CD4-positive, alpha-beta T cell treated with Interleukin-10 for 1 hour (primary cell): ENCODE results near the gene WDR45B.

Experiments used
- DNase-seq: peaks from one replicate; pipeline ENCODE4 v3.0.0-alpha.2; 2020

The WDR45B gene

DNA sequence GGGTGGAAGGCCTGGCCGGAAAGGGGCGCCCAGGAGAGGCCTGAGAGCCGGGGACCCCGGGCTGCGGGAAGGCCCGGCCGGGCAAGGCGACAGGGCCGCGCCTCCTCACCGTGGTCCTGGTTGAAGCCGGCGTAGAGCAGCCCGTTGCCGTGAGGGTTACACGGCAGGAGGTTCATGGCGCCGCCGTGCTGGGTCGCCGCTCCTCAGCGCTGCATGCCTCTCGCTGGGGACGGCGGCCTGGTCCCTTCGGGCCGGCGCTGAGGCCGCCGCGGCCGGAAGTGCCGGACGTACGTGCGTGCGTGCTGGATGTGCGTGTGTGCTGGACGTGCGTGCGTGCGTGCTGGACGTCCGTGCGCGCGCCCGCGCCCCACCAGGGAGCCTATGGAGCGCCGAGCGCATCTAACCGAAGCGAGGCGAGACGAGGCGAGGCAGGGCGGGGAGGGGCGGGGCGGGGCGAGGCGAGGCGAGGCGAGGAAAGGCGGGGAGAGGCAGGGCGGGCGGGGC, at the start of gene WDR45B:
WDR45B (minus strand) TSS at position 280 of the 504 bp plus-strand sequence; CDS start at position 176, 104 bp downstream.
- DNase-seq = peak; percentile 89

DNA sequence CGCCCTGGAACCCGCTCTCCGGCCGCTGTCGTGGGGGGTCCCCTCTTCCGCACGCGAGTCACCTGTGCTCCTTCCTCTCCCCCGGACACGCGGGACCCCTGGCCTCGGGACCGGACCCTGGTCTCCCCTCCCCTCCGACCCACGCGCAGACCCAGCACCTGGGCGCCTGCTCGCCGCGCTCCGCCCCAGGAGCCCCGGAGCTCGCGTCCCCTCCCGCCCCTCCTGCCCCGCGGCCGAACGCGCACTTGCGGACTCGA, 49.5 kb upstream of the WDR45B start:
- no peak for DNase-seq

DNA sequence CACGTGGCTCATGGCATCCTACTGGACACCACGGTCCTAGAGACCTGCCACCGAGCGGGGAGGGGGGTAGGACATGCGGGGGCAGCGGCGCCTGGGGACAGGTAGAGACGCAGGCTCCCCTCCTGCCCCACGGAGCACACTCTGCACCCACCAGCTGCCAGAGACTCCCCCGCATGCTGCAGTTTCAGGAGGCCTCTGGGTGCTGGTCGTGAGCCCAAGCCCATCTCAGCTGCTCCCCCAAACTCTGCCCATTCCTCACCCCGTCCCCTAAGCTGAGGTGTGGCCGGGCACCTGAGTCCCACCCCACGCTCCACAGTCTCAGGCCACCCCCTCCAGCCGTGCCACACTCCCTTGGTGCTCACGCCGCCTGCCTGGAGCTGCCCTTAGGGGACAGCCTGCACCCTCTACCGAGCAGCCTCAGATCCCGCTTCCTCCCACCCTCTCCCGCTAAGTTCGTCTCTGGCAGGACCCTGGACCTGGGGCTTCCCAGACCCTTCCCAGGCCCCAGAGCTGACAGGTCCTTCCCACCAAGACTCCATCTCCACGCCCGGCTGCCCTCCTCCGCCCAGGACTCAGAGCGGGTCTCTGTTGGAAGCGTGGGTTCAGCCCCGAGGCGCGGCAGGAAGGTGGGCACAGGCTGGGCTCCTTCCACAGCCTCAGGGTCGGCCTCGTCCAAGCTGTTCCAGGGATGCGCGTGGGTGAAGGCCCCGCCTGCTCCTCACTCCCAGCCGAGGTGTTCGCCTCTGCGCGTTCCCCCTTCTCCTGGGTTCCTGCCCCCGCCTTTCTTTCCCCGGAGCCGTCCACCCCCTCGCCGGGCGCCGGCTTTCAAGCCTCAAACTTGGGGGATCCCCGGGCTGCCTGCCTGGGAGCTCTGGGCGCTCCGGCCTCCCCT, 48.9 kb upstream of the WDR45B start:
- no peak for DNase-seq

DNA sequence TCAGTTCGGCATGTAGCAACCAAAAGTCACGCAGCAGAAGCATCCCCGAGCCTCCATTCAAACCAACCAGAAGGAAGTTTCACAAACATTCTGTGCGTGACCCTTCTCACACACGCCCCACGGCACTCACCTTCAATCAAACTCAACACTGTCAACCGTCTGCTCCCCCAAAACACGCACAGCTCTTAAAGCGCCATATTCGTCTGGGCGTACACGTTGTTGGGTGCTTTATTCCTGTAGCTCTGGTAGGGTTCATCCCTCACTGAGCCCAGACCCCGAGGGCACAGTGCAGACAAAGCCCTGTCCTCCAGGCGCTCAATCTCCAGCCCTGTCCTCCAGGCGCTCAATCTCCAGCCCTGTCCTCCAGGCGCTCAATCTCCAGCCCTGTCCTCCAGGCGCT, 48.0 kb upstream of the WDR45B start:
- DNase-seq = no peak

DNA sequence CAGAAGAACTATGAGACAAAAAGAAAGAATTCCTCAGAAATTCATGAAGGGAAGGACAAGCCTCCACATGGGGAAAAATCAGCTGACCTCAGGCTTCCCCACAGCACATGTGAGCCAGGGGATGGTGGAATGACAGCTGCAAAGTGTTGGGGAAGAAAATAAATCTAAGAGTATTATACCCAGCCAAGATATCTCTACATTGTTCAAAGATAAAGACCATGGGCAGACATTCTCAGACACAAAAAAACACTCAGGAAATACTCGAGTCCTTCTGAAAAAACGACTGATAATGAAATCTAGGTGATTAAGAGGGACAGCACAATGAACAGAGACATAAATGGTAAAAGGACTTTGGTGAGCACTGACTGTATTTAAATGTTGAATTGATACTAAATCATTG, 46.4 kb upstream of the WDR45B start:
- no peak for DNase-seq

DNA sequence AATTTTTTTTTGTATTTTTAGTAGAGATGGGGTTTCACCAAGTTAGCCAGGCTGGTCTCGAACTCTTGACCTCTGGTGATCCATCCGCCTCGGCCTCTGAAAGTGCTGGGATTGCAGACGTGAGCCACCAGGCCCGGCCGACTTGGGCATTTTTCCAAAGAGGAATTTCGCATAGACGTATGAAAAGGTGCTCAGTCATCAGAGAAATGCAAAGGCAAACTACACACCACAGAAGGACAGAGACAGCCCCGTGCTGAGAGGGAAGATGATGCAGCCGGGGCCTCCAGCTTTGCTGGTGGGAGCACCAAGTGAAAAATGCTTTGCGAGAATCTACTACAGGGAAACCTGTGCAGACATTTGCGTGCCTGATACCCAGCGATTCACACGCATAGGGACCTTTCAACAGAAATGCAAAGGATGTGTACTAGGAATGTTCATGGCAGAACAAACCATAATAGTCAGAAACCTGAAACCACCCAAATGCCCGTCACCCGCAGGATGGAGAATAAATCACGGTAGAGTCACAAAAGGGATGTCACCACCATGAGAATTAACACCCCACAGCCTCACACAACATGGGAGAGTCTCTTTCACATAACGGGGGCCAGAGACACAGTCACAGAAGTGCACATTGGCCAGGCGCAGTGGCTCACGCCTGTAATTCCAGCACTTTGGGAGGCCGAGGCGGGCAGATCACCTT, 45.1 kb upstream of the WDR45B start:
- no peak for DNase-seq

DNA sequence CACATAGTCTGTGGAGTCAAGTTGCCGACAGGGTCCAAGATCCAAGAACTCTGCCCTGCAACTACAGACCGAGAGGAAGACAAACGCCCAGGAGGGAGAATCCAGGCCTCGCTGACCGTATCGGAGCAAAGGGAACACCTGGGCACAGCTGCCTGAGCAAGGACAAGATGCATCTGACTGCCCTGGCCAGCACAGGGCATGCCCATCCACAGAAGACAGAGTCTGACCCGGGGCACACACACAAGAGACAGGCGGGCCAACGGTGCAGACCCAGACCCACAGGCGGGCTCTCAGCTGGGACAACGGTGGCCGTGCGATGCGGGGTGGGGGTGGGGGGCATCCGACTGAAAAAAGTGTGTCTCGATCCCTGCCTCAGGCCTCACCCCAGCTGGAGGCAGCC, 44.0 kb upstream of the WDR45B start:
- no peak for DNase-seq

DNA sequence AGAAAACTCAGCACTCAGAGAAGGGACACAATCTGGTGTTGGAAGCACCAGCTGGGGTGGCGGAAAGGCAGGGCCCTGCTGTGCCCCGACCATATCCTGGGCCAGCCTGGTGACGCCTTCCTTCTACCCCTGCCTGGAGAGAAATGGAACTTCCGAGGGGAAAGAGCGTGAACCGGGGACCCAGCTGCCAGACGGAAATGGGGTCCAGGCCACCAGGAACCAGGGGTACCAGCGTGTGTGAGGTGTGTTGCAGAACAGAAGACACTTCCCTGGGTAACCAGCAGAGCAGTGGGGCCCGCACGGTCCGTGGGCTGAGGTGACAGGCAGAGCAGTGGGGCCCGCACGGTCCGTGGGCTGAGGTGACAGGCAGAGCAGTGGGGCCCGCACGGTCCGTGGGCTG, 43.5 kb upstream of the WDR45B start:
- no peak for DNase-seq

DNA sequence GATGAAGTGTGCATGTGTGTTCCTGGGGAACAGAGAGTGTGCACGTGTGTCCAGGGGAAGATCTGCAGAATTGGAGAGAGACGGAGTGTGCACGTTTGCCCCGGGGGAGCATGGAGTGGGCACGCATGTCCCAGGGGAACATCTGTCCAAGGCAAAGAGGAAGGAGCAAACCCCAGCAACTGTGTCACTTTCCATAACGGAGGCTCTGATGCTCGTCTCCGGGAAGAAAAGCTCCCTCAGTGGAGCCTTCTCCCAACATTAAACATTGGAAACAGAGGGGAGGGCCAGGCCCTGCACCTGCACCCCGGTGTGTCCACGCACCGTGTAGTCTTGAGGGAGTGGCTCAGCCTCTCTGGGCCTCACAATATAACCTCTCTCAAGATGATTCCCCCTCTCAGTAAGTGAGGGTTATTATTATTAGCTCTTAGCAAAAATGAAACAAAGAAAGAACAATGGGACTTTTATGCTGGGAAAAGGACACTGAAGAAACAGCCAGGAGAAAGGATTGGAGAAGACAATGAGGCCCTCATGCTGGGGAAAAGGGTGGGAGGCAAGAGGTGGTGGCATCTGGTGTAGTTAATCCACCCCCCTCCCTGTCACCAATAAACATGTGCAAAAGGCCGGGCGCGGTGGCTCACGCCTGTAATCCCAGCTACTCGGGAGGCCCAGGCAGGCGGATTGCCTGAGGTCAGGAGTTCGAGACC, 42.7 kb upstream of the WDR45B start:
- no peak for DNase-seq

DNA sequence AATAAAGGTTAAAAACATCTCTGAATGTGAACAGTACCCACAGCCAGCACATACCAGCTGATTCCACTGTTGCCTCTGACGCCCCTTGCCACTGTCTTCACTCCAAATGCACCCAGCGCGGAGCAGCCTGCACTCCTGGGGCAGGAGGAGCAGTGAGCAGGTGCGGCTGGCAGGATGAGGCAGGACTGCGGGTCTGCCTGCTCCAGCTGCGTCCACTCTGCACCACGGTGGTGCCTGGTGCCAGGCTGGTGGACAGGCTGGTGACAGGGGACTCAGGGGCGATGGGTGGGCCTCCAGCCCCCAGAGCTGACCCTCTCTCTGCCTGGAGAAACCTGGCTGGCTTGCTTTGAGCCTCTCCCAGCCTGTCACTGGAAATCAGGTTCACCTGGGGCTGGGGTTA, 40.8 kb upstream of the WDR45B start:
- no peak for DNase-seq

DNA sequence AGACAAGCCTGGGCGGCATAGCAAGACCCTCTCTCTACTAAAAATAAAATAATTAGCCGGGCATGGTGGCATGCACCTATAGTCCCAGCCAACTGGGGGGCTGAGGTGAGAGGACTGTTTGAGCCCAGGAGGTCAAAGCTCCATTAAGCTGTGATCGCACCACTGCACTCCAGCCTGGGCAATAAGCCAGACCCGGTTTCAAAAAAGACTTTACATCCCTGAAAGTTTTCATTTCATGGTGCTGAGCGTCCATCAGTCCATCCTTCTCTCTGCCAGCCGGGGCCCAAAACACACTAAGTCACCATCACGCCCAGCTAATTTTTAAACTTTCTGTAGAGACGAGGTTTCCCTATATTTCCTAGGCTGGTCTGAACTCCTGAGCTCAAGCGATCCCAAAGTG, 39.6 kb upstream of the WDR45B start:
- DNase-seq = no peak

DNA sequence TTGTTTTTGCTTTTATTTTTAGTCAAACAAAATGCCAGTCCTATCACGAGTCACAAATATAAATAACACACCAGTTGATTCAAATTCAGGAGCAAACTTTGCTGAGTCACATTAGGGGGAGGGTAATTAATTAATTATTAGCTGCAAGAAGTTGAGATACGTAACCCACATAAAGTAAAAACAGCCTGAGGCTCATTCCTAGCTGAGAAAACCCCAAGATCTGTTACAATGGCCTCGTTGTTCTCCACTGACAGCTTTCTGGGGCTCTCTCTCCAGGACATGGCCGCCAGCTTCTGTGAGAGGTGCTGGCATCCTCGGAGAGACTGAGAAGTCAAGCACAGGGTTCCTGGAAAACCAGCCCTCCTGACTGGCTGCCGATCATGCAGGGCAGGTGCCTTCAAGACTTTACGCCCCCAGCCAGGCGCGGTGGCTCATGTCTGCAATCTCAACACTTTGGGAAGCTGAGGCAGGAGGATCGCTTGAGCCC, 39.2 kb upstream of the WDR45B start:
- DNase-seq = no peak

DNA sequence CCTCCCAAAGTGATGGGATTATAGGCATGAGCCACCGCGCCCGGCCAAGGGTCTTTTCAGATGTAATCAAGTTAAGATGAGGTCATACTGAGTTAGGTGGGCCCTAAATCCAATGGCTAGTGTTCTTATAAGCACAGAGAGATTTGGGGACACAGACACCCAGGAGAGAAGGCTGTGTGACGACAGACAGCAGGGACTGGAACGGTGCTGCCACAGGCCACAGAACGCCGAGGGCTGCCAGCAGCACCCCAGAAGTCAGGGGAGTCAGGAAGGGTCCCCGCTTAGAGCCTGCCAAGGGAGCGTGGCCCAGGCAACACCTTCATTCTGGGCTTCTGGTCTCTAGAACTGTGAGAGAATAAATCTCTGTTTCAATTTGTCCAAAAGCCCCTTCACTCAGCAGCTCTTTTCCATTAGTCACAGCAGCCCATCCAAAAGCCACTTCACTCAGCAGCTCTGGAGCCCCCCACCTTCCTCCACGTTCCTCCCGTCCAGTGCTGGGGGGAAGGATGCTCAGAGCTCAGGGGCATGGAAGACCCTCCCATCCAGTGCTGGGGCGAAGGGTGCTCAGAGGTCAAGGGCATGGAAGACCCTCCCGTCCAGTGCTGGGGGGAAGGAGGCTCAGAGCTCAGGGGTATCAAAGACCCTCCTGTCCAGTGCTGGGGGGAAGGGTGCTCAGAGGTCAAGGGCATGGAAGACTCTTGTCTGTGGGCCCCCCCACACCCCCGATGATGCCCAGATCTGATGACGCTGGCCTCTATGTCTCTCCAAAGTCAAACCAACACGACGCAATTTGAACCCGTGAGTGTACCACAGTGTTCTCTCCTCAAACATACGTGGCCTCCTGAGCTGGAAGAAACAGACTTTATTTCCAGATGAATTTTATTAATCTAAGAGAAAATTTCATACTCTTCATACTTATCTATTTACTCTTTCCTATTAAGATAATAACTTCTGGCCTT, 38.4 kb upstream of the WDR45B start:
- no peak for DNase-seq

DNA sequence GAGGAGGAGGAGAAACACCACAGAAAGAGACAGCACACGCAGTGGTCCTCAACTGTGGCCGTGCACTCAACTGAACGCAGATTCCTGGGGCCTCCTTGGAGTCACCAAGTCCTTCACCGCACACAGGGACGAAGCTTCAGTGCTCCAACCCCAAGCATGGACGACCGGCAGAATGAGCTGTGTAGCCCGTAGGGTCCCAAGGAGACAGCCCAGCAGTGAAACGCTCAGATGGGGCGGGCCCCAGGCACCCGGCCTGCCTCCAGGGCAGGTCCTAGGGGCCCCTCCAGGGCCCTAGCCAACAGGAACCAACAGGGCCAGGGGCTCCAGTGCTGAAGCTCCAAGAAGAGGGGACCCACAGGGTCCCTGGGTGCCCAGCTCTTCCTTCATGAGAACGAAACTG, 37.0 kb upstream of the WDR45B start:
- no peak for DNase-seq

DNA sequence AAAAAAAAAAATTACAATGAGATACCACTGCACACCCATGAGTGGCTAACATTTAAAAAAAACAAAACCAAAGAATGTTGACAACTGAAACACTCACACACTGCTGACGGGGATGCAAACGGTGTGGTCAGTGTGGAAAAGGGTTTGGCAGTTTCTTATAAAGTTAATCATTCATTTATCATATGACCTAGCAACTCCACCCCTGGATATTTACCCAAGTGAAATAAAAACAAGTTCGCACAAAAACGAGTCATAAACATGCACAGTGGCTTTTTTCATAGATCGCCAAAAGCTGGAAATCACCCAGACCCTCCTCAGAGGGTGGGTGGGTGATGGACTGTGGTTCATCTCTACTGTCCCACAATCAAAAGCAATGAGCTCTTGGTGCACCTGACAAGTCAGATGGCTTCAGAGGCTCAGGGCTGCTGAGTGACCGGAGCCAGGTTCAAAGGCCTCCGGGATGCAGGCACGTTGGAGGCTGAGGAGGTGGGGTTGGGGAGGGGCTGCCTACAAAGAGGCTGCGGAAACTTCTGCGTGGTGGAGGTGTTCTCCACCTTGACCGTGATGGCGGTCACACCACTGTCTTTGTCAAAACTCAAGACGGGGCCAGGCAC, 36.1 kb upstream of the WDR45B start:
- DNase-seq = no peak

DNA sequence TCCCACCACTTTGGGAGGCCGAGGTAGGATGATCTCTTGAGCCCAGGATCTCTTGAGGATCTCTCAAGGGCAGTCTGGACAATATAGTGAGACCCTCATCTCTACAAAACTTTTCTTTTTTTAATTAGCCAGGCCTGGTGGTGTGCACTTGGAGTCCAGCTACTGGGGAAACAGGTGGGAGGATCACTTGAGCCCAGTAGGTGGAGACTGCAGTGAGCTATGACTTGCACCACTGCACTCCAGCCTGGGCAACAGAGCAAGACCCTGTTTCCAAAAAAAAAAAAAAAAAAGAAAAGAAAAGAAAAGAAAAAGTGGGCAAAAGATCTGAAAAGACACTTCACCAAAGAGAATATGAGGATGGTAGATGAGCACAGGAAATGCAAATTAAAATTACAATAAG, 35.3 kb upstream of the WDR45B start:
- DNase-seq = no peak

DNA sequence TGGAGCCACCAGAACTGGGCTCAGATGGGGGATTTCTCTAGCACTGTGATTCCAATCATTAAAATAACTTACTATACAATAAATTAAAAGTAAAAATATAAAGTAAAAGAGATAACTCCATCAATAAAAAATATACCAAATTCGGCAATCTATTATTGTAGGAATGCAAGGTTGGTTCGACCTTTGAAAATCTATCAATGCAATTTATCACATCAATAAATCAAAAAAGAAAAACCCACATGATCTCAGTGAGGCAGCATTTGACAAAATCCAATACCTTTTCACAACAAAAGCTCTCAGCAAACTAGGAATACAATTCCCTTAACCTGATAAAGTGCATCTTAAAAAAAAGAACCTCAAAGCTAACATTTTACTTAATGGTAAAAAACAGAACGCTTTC, 33.3 kb upstream of the WDR45B start:
- DNase-seq = no peak

DNA sequence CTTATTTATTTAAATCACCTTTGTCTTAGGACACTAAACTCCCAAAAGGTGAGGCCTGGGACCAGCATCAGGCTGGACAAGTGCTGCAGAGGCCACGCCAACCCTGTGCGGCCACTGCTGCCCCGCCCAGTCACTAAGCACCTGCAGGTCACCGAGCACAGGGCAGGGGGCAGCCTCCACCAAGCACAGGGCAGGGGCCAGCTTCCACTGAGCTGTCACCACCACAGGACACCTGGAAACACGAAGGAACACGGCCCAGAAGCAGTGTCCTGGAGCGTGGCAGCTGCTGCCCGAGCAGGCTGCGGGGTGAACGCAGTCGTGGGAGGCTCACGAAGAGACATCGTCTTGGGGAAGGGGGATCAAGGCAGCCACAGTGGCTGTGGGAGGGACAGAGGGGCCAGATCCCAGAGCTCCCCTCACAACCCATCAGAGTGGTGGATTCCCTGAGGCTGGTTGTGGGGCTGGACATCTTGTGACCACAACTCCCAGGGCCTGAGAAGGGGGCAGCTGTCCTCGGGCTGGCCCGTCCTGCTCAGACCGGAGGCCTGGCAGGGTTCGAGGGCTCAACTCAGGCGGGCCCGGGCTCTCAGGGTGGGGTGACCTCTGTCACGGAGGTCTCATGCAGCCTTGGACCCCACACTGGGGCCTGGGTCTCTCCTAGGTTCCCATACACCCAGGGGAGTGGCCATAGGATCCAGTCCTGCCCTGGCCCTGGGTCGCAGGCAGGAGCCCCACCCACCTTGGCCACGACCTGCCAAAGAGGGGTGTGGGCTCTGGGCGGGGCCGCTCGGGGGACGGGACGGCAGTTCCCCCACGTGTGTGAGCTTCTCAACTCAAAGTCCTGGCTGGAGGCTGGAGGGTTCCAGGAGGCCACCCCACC, 31.6 kb upstream of the WDR45B start:
- DNase-seq = no peak

DNA sequence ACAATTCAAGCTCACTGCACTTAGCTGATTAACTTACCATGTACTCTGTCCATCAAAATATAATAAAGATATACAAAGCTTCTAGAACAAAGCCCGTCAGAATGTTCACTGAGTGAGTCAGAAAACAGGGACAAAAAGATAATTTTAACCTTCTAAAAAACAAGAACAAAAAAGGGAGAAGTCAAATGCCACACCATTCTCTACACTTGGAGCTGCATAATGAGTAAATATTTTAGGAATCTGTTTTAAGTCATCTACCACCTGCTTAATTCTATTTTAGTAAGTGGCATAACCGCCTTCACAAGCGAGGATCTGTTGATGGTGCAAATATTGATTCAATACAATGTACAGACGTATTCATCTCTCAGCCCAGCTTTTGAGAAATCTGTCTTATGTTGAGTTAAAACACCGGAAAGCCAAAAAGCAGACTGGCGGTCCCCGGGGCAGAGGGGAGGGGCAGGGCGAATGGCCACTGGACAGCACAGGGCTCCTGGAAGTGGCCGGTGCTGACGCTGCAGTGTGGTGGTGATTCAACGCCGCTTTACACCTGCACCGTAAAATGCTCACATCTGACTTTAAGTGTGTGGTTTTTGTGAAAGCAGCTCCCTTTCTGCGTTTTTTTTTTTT, 30.1 kb upstream of the WDR45B start:
- DNase-seq = no peak

DNA sequence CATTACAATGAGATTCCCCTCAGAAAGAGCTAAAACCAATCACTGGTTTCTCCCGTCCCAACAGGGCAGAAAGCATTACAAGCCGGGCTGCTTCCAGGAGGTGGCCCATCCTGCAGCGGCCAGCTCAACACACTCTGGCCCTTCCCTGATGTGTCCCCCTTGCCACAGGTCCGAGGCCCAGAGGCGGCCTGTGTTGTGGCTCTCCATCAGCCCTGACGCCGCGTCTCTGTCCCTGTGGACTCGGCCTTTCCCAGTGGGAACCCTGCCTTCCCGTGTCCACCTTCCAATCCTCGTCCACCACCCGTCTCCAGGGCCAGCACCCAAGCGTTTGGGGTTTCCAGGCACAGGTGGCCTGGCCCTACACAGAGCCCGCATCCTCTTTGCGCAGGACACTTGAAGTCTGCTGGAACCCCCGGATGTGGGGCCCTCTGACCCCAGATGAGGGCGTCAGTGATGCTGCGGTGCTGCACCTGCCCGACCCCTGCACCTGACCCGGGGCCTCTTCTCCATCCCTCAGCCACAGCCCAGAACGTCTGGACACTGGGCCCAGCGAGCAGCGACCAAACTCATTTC, 29.2 kb upstream of the WDR45B start:
- DNase-seq = no peak
